H1 (cell line): ENCODE results near the gene TMEM238.

Source experiments
- CEBPB ChIP-seq: IDR thresholded peaks from 2 replicates; pipeline ENCODE4 v1.6.1; 2012; ENCODE audit warnings: low read depth, low read length
- CREB1 ChIP-seq: IDR thresholded peaks from 2 replicates; pipeline ENCODE4 v1.6.1; 2012; ENCODE audit warnings: inconsistent platforms
- JUND ChIP-seq: IDR thresholded peaks from 2 replicates; pipeline ENCODE4 v1.6.1; 2011; ENCODE audit warnings: mild to moderate bottlenecking, improper control_type of control experiment, low read length
- KDM1A ChIP-seq: fragments of 200-600, 300-600 bp; sonication (generic); IDR thresholded peaks from 2 replicates; pipeline ENCODE4 v1.7.1; 2016; ENCODE audit warnings: mild to moderate bottlenecking, low read length, borderline replicate concordance
- POLR2A ChIP-seq, 2 experiments: IDR thresholded peaks; 1 replicate in 1 of 2; 2 replicates in 1 of 2; pipeline ENCODE4 v1.6.1; 2011; ENCODE audit warnings: low read depth in 2 of 2, low read length in 2 of 2, mild to moderate bottlenecking in 2 of 2; ENCODE audit errors: control extremely low read depth in 1 of 2
- TF ChIP-seq, protein P1 (sequence below), 3 experiments: IDR thresholded peaks; 1 replicate in 2 of 3; 2 replicates in 1 of 3; pipeline versions ENCODE4 v1.5.1 to v1.6.1; 2011; ENCODE audit warnings: low read length in 3 of 3, mild to moderate bottlenecking in 3 of 3, inconsistent platforms in 2 of 3, low read depth in 1 of 3, moderate library complexity in 1 of 3; ENCODE audit not compliant: insufficient read depth in 1 of 3; ENCODE audit errors: control extremely low read depth in 1 of 3

GRCh38 chr19:55377356-55378131, 6.5 kb downstream of the TMEM238 start:
- TF ChIP-seq JUND, result no peak
- no peak for TF ChIP-seq POLR2A (IDR thresholded peaks at IDR 0.05; ENCODE audit: control extremely low read depth in 1 of 2, low read depth in 2 of 2, low read length in 2 of 2)
- TF ChIP-seq CREB1, result no peak
- TF ChIP-seq KDM1A, result no peak
- TF ChIP-seq, protein P1, sequence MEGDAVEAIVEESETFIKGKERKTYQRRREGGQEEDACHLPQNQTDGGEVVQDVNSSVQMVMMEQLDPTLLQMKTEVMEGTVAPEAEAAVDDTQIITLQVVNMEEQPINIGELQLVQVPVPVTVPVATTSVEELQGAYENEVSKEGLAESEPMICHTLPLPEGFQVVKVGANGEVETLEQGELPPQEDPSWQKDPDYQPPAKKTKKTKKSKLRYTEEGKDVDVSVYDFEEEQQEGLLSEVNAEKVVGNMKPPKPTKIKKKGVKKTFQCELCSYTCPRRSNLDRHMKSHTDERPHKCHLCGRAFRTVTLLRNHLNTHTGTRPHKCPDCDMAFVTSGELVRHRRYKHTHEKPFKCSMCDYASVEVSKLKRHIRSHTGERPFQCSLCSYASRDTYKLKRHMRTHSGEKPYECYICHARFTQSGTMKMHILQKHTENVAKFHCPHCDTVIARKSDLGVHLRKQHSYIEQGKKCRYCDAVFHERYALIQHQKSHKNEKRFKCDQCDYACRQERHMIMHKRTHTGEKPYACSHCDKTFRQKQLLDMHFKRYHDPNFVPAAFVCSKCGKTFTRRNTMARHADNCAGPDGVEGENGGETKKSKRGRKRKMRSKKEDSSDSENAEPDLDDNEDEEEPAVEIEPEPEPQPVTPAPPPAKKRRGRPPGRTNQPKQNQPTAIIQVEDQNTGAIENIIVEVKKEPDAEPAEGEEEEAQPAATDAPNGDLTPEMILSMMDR (IDR thresholded peaks at IDR 0.05; ENCODE audit: control extremely low read depth in 1 of 3, insufficient read depth in 1 of 3, low read depth in 1 of 3, low read length in 3 of 3), result no peak
- no peak for TF ChIP-seq CEBPB
